Daoy (cell line): Measurements from ENCODE around the gene THBS3. TPM values are rescaled to one million over a fixed set of nuclear protein-coding genes. Genes with fewer than 3 reads are reported as not detected.
"Not testable (repeated sequence)": the region's sequence is repeated elsewhere in the genome, so short reads cannot be mapped to it uniquely, and the experiment has no call there.

Experiments
- DNase-seq: peaks from one replicate; pipeline ENCODE4 v3.0.0-alpha.2; 2015; ENCODE audit warnings: low read depth
- total RNA-seq: library from RNA; depleted of rRNA; stranded (reverse); fragments of >200 nt; shearing (Covaris generic); gene quantifications from 2 replicates; pipeline ENCODE4 v1.2.3, GENCODE V29; 2014

The THBS3 gene
- total RNA-seq, 1 experiment from 2014 or later, result 2.9 TPM

DNA sequence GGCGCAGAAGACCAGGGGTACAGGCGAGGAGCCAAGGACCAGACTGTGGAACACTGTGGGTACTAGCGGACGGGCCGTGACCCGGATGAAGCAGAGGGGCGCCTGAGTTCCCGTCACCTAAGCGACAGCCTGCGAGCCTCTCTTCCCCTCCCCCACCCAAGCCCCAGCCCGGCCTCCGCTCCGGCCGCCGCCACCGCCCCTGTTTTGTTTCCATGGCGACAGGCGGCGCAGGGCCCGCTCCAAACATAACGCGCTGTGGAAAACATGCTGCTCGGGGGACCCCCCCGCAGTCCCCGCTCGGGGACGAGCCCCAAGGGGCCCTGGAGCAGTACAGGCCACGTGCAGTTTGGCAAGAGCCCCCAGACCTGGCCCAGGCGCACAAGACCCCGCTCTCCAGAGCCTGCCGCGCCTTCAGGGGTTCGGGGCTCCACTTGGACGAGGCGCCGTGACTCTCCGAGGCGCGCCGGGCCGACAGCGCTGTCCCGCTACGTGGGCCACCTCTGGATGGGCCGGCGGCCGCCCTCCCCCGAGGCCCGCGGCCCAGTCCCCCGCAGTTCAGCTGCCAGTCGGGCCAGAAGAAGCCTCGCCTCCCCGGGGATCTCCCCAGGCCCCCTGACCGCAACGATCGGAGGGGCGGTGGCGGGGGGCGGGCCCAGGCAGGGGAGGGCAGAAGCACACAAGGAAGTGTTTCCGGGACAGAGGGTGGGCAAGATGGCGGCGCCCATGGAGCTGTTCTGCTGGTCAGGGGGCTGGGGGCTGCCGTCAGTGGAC, 1.0 kb upstream of the THBS3 start, which contains the start of gene MTX1:
MTX1 (plus strand) TSS at position 155 of the 771 bp plus-strand sequence; CDS start at position 265, 110 bp downstream.
- peak; percentile 92 for DNase-seq

DNA sequence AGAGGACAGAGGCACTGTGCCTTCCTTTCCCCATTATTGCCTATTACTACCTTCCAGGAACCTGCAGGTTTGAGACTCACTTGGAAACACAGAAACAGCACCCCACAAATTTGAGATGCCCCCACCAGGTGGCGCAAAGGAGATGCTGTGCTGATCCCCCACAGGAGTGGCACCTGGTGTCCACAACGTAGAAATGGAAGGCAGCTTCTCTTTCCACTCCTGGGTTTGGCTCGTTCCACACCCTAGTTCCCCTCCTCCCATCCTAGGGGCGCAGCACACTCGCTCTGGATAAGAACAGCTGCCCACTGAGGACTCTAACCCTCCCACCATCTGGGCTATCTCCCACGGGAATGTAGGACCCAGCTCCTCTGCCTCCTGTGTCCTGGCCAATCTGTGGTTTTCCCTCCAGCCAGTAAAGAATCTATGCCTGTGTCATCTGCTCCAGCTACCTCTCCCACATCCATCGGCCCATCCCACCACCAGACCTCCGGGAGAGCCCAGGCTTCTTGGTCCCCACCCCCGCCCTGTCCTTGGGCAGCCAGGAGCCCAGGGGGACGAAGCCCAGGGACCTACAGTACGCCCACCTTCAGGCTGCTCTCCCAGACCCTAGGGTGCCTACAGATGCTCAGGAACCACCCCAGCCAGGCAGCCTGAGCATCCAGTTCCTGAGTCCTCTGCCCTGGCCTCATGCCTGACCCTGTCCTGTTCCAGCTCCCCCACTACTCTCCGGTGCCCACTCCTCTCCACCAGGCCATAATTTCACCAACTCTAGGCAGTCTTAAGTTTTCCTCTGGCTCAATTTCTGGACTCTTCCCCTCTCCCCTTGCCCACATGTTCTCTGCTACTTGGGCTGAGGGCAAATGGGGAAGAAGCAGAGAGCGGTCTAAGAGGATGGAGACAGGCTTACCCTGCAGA, 549 bp downstream of the THBS3 start:
- DNase-seq, result peak; percentile 80

- no peak for DNase-seq
Observed at GRCh38 chr1:155205969-155206593, 1.6 kb downstream of the THBS3 start.

GRCh38 chr1:155205035-155205434, 2.7 kb downstream of the THBS3 start:
- DNase-seq, result no peak

- DNase-seq, result no peak
Observed at GRCh38 chr1:155202731-155203515, 4.8 kb downstream of the THBS3 start.

DNA sequence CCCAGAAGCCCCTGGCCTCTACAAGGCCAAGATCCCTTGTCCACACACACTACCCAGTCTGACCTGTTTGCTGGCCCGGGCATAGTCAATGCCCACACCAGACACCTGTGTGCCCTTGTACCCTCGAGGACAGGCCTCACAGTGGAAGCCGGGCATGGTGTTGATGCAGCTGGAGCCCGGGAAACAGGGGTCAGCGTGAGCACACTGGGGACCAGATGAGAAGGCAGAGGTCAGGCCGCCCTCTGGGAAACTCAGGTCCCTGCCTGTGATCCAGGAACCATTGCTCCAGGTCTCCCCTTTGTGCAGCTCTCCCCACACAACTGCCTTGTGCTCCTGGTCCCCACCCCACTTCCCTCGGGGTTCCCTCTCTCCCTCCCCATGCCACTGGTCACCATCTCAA, 5.5 kb downstream of the THBS3 start:
- no peak for DNase-seq

GRCh38 chr1:155200920-155201319, 6.8 kb downstream of the THBS3 start:
- DNase-seq, result no peak

GRCh38 chr1:155199792-155200191, 7.9 kb downstream of the THBS3 start:
- no peak for DNase-seq

DNA sequence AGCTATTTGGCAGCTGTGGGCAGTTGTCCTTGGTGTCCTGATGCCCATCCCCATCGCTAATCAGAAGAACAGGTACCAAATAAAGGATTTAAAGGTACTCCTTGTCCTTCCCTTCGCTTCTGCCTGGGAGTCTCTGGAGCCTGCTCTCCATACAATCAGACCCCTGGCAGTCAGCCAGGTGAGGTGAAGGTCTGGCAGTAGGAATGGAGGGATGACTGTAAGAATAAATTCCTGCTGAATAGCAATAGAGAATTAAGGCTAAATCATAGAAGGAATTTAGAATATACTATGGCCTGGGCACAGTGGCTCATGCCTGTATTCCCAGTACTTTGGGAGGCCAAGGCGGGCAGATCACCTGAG, 9.2 kb downstream of the THBS3 start:
- DNase-seq, result no peak

DNA sequence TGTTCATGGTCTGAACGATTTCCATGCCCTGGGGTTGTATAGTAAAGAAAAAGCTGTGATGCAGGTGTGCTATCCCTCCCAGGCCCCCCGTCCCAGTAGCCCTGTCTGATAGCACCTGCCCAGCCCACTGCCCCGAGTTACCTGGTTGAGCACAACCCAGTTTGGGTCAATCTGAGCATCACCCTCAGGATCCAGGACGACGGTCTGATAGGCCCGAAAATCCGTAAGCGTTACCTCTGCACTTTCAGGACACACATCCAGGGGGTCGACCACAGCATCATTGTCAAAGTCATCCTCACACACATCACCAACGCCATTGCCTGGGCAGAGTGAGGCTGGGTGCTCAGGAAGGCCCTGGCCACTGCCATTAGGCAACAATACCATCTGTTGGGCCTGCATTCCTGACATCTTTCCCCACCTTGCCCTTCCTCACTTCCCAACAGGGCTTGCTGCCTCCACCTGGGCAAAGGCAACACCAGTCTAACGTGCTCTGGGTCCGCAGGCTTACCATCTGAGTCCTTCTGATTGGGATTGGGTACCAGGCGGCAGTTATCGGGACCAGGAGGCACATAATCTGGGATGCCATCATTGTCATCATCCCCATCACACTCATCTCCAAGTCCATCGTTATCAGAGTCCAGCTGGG, 9.7 kb downstream of the THBS3 start:
- DNase-seq, result no peak

- DNase-seq, result no peak
Observed at GRCh38 chr1:155196893-155197638, 10.6 kb downstream of the THBS3 start.

- no peak for DNase-seq
Observed at GRCh38 chr1:155196103-155196892, 11.4 kb downstream of the THBS3 start.

GRCh38 chr1:155195201-155196102, 12.2 kb downstream of the THBS3 start:
- DNase-seq, result no peak

DNA sequence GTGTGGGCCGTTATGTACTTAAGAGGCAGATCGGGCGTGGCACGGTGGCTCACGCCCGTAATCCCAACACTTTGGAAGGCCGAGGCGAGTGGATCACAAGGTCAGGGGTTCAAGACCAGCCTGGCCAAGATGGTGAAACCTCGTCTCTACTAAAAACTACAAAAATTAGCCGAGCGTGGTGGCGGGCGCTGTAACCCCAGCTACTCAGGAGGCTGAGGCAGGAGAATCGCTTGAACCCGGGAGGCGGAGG, 13.8 kb downstream of the THBS3 start:
- not testable (repeated sequence) for DNase-seq

DNA sequence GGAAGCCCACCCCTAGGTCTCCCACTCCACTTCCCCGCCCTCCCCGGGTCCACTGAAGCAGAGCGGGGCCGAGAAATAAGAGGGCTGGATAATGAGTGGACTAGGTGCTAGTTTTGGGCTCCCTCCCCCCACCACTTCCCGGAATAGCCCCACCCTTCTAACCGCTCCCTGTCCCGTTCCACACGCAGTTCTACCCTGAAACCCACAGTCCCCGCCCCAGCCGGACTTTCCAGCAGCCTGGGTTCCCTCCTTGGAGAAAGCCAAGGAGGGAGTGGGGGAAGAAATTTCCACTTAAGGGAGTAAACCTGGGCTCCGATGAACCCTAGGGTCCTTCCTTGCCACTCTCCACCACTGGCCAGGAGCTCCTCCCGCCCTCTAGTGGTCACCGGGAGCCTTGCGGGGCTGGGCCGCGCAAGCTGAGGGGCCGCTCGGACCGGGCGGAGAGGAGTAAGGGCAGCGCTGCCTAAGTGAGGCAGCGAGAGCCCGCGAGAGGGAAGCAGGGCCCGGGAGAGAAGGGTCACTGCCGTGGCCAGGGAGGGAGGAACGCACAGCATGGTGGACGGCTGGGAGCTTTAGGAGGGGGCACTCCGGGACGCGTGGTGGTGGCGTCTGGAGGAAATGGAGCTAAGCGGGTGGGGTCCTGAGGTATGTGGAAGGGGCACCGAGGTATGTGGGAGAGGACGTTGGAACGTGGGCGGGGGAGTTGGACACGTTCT, 14.3 kb downstream of the THBS3 start:
- DNase-seq, result peak; percentile 93

DNA sequence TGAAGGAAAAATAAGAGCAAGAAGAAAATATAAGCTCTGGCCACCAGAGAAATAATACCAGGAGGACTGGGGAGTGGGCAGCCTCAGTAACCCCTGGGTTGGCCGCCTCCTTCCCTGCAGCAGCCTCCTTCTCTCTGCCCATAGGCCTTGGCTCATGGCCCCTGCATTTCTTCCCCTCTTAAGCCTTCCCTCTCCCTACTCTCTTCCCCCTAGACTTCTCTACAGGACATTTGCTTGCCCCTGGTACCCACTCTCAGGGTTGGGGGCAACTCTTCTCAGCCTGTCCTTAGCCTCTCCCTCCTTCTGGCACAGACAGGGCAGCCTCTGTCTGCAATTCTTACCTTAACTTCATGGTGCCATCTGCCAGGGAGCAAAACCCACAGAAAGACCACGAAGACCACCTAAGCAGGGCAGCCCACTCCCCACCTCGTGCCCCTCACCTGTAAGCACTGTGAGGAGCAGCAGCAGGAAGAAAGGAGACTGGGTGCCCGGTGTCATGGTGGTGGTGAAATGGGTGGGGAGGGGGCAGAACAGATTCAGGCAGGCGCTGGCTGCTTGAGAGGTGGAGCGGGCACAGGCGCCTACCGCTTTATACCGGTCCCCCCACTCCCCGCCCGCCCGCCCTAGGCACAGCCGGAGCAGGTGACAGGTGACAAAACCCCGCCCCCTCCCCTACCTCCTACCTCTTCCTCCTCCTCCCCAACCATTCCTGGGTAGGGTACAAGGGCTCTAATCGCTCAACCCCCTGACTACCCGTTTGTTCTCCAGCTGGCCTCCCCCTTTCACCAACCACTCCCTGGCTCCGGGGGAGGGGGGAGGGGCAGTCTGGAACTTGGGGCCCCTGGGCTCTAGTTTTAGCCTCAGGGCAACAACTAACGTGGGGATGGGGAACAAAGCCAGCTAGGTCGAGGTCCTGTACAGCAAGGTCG, 15.1 kb downstream of the THBS3 start:
- DNase-seq, result no peak

GRCh38 chr1:155191904-155192303, 15.8 kb downstream of the THBS3 start:
- DNase-seq, result no peak
